CD14-positive monocyte (primary cell): Measurements from ENCODE around the gene SUGCT. TPM values are rescaled to one million over a fixed set of nuclear protein-coding genes. Genes with fewer than 3 reads are reported as not detected.

Source experiments
- DNase-seq, 3 donors: peaks; one replicate each; pipeline ENCODE4 v3.0.0-alpha.2; 2011 to 2022
- H2AFZ ChIP-seq: 2 replicates; pipeline ENCODE4 v1.6.0; 2012; ENCODE audit warnings: mild to moderate bottlenecking, low read depth, low read length, inconsistent platforms; ENCODE audit not compliant: insufficient read depth, poor library complexity, severe bottlenecking
- H3K27ac ChIP-seq, 2 donors: 1 replicate in 1 of 2; 2 replicates in 1 of 2; pipeline ENCODE4 v1.5.1; 2012 to 2013; ENCODE audit warnings: low read length in 2 of 2, control low read depth in 1 of 2, inconsistent platforms in 1 of 2, low read depth in 1 of 2, mild to moderate bottlenecking in 1 of 2
- H3K27me3 ChIP-seq, 2 donors: one replicate each; pipeline versions ENCODE4 v1.6.0 to v1.6.1; 2011 to 2013; ENCODE audit warnings: low read length in 2 of 2; ENCODE audit not compliant: control insufficient read depth in 2 of 2, insufficient read depth in 2 of 2
- H3K36me3 ChIP-seq, 2 donors: replicated peaks in 1 of 2; 1 replicate in 1 of 2; 2 replicates in 1 of 2; pipeline versions ENCODE4 v1.5.1 to v1.6.1; 2012 to 2013; ENCODE audit warnings: low read length in 2 of 2, control low read depth in 1 of 2, inconsistent platforms in 1 of 2, mild to moderate bottlenecking in 1 of 2; ENCODE audit not compliant: insufficient read depth in 2 of 2, control insufficient read depth in 1 of 2
- H3K4me1 ChIP-seq, 2 donors: 1 replicate in 1 of 2; 2 replicates in 1 of 2; pipeline versions ENCODE4 v1.5.1 to v1.6.1; 2012 to 2013; ENCODE audit warnings: low read length in 2 of 2, control low read depth in 1 of 2, inconsistent platforms in 1 of 2, mild to moderate bottlenecking in 1 of 2, moderate library complexity in 1 of 2; ENCODE audit not compliant: insufficient read depth in 2 of 2, control insufficient read depth in 1 of 2
- H3K4me2 ChIP-seq: replicated peaks from 2 replicates; pipeline ENCODE3; 2012; ENCODE audit warnings: low read length, moderate library complexity, mild to moderate bottlenecking; ENCODE audit not compliant: poor library complexity, severe bottlenecking; ENCODE audit errors: extremely low read depth
- H3K4me3 ChIP-seq, 3 experiments: fragments of 200-600 bp in 1 of 3; sonication (generic) in 1 of 3; replicated peaks in 1 of 3; 1 replicate in 2 of 3; 2 replicates in 1 of 3; pipeline ENCODE4 v1.5.1; 2011 to 2013; ENCODE audit warnings: low read length in 3 of 3, mild to moderate bottlenecking in 3 of 3, control low read depth in 2 of 3, low read depth in 2 of 3, inconsistent platforms in 1 of 3, moderate library complexity in 1 of 3
- H3K79me2 ChIP-seq: 2 replicates; pipeline ENCODE4 v1.6.0; 2012; ENCODE audit warnings: mild to moderate bottlenecking, control low read depth, inconsistent platforms, low read length, moderate library complexity; ENCODE audit not compliant: insufficient read depth
- H3K9ac ChIP-seq: 2 replicates; pipeline ENCODE4 v1.6.0; 2017; ENCODE audit warnings: low read length, mild to moderate bottlenecking; ENCODE audit not compliant: insufficient read depth, poor library complexity, severe bottlenecking
- H3K9me3 ChIP-seq, 2 donors: replicated peaks in 1 of 2; 1 replicate in 1 of 2; 2 replicates in 1 of 2; pipeline versions ENCODE4 v1.5.1 to v1.6.1; 2012 to 2013; ENCODE audit warnings: low read length in 2 of 2, control low read depth in 1 of 2; ENCODE audit not compliant: control insufficient read depth in 1 of 2, insufficient read depth in 1 of 2
- H4K20me1 ChIP-seq: 2 replicates; pipeline ENCODE4 v1.6.0; 2012; ENCODE audit warnings: mild to moderate bottlenecking, low read length, control low read depth, moderate library complexity; ENCODE audit not compliant: insufficient read depth
- H3K27ac Mint-ChIP-seq, 7 donors: one replicate each; pipeline ENCODE4 v1.8.0; 2020; ENCODE audit warnings: mild to moderate bottlenecking in 7 of 7, mixed read lengths in 7 of 7, moderate library complexity in 6 of 7, inconsistent platforms in 2 of 7
- H3K27me3 Mint-ChIP-seq, 3 donors: one replicate each; pipeline ENCODE4 v1.8.0; 2021 to 2022; ENCODE audit warnings: low read depth in 3 of 3, mild to moderate bottlenecking in 3 of 3, mixed read lengths in 3 of 3, moderate library complexity in 3 of 3, inconsistent platforms in 1 of 3
- H3K36me3 Mint-ChIP-seq, 2 donors: one replicate each; pipeline ENCODE4 v1.8.0; 2020; ENCODE audit warnings: mixed read lengths in 2 of 2, inconsistent platforms in 1 of 2, mild to moderate bottlenecking in 1 of 2
- H3K4me1 Mint-ChIP-seq: one replicate; pipeline ENCODE4 v1.8.0; 2020; ENCODE audit warnings: mild to moderate bottlenecking, mixed read lengths
- H3K4me3 Mint-ChIP-seq, 2 donors: one replicate each; pipeline ENCODE4 v1.8.0; 2020; ENCODE audit warnings: mild to moderate bottlenecking in 2 of 2, mixed read lengths in 2 of 2, moderate library complexity in 1 of 2
- H3K9me3 Mint-ChIP-seq, 7 donors: one replicate each; pipeline ENCODE4 v1.8.0; 2020 to 2022; ENCODE audit warnings: mixed read lengths in 7 of 7, mild to moderate bottlenecking in 6 of 7, moderate library complexity in 6 of 7, inconsistent platforms in 2 of 7
- WGBS: methylation state at CpG from one replicate; pipeline ENCODE4 v1.1.5; 2013; ENCODE audit warnings: missing lambda C conversion rate; ENCODE audit not compliant: insufficient coverage; 5-methylcytosine and 5-hydroxymethylcytosine counted together
- intact Hi-C, 2 donors: fragments of 100-400 bp; cut with micrococcal nuclease; formaldehyde crosslinking; loops; one replicate each; pipeline versions ENCODE4 v1.15.0 to v1.15.1; 2023
- polyA plus RNA-seq, 3 donors: library from polyadenylated mRNA; depleted of rRNA in 1 of 3; unstranded in 2 of 3; stranded (reverse) in 1 of 3; fragments of 300-500 nt in 2 of 3; fragments of >200 nt in 1 of 3; fragmentation: Illumina TruSeq in 2 of 3; gene quantifications; 1 replicate in 2 of 3; 2 replicates in 1 of 3; pipeline ENCODE4 v1.2.3, GENCODE V29; 2012 to 2021
- TF ChIP-seq, protein P1 (sequence below): fragments of 200-600 bp; IDR thresholded peaks from one replicate; pipeline ENCODE4 v1.8.0; 2022; ENCODE audit warnings: antibody characterized with exemption, mild to moderate bottlenecking

Gene SUGCT
- polyA plus RNA-seq, 3 donors = not detected

DNA sequence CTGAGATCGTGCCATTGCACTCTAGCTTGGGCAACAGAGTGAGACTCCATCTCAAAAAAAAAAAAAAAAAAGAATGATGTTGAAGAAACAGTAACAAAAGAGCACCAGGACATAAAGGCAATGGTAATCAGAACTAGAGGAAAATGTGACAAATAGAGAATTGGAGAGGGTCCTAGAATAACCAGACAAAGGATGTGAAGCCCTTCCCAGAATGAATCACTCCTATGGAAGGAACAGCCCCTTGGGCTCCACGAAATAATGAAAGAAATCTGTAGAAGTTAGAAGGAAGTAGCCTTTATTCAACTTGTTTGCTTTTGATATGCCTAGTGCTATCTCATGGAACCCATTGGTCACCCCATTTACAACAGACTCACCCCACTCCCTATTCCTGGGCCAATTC is 169.2 kb downstream of the SUGCT start:
- Mint-ChIP-seq H3K27ac (no peak overlapping the region), H3K4me3 (no peak overlapping the region), H3K4me1 (no peaks in the 10 kb centered on the region), H3K36me3 (no peaks in the 10 kb centered on the region), H3K9me3 (peaks cover 0 to 3% (median 0%) of the 10 kb centered on the region in 7 donors), H3K27me3 (peaks cover 0 to 1% (median 0%) of the 10 kb centered on the region in 3 donors)
- WGBS = no CpG with 5 or more reads among the region's 2 CpGs
- H3K9ac ChIP-seq = no peak overlapping the region
- no peak overlapping the region for H3K27ac ChIP-seq
- H2AFZ ChIP-seq = no peak overlapping the region
- H3K36me3 ChIP-seq = no peaks in the 10 kb centered on the region
- H3K4me1 ChIP-seq = no peaks in the 10 kb centered on the region
- no peak overlapping the region for H3K4me2 ChIP-seq
- no peak for DNase-seq
- H3K9me3 ChIP-seq = no peaks in the 10 kb centered on the region
- no peaks in the 10 kb centered on the region for H4K20me1 ChIP-seq
- TF ChIP-seq, protein P1, sequence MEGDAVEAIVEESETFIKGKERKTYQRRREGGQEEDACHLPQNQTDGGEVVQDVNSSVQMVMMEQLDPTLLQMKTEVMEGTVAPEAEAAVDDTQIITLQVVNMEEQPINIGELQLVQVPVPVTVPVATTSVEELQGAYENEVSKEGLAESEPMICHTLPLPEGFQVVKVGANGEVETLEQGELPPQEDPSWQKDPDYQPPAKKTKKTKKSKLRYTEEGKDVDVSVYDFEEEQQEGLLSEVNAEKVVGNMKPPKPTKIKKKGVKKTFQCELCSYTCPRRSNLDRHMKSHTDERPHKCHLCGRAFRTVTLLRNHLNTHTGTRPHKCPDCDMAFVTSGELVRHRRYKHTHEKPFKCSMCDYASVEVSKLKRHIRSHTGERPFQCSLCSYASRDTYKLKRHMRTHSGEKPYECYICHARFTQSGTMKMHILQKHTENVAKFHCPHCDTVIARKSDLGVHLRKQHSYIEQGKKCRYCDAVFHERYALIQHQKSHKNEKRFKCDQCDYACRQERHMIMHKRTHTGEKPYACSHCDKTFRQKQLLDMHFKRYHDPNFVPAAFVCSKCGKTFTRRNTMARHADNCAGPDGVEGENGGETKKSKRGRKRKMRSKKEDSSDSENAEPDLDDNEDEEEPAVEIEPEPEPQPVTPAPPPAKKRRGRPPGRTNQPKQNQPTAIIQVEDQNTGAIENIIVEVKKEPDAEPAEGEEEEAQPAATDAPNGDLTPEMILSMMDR = no peak
- no peaks in the 10 kb centered on the region for H3K79me2 ChIP-seq
- no peaks in the 10 kb centered on the region for H3K27me3 ChIP-seq
- no peak overlapping the region for H3K4me3 ChIP-seq
- intact Hi-C loops = no loop called here

DNA sequence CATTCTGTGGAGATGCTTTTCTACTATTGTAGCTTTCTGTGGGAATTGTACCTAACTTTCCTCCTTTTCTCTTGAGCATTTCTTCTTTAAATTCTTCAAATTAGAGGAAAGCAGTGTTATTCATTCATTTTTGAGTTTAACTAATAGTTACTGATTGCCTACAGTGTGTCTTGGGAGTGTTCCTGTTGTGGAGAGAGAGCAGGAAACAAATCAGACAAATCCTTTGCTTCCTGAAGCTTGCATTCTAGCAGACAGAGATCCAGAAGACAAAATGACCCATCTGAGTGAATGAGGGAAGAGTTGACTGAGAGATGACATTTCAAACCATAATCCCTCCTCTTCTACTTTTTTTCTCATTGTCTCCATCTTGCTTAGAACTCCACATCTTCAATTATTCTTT is 170.4 kb downstream of the SUGCT start:
- Histone ChIP-seq H3K9me3 (no peaks in the 10 kb centered on the region), H3K79me2 (no peaks in the 10 kb centered on the region), H2AFZ (no peak overlapping the region), H3K9ac (no peak overlapping the region), H3K4me1 (no peaks in the 10 kb centered on the region), H3K36me3 (no peaks in the 10 kb centered on the region), H4K20me1 (no peaks in the 10 kb centered on the region), H3K27me3 (no peaks in the 10 kb centered on the region), H3K27ac (no peak overlapping the region), H3K4me3 (no peak overlapping the region), H3K4me2 (no peak overlapping the region)
- DNase-seq = no peak
- intact Hi-C loops = no loop called here
- TF ChIP-seq, protein P1 = no peak
- H3K9me3 Mint-ChIP-seq = peaks cover 0 to 3% (median 0%) of the 10 kb centered on the region in 7 donors
- no peak overlapping the region for H3K4me3 Mint-ChIP-seq
- H3K36me3 Mint-ChIP-seq = no peaks in the 10 kb centered on the region
- H3K4me1 Mint-ChIP-seq = no peaks in the 10 kb centered on the region
- H3K27ac Mint-ChIP-seq = no peak overlapping the region
- H3K27me3 Mint-ChIP-seq = peaks cover 0 to 1% (median 0%) of the 10 kb centered on the region in 3 donors
